GM21360 (cell line): ENCODE measurements around the gene RPE65.
"Not testable (repeated sequence)": the region's sequence is repeated elsewhere in the genome, so short reads cannot be mapped to it uniquely, and the experiment has no call there.

Experiments used
- ATAC-seq: cut with Tn5 transposase; IDR thresholded peaks from one replicate; pipeline ENCODE4 v1.9.1; 2021; ENCODE audit warnings: mild to moderate bottlenecking, moderate library complexity; ENCODE audit not compliant: unreplicated experiment

The RPE65 gene

DNA sequence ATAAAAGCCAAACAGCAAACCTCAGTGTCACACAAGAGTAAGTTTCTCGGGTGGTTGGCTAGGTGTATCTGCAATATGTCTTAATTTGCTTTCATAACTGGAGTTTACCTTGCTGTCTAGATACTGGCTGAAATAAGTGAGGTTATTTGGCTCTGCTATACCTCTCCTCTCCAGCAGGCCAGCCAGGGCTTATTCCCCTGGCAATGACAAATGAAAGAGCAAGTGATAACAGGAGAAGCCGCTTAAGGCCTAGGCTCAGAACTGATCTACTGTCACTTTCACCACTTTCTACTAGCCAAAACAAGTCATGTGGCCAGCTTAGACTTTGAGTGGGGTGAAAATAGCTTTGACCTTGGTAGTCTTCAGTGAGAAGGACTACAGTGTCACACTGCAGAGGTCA, 4.8 kb upstream of the RPE65 start:
- ATAC-seq = peak; percentile 63

DNA sequence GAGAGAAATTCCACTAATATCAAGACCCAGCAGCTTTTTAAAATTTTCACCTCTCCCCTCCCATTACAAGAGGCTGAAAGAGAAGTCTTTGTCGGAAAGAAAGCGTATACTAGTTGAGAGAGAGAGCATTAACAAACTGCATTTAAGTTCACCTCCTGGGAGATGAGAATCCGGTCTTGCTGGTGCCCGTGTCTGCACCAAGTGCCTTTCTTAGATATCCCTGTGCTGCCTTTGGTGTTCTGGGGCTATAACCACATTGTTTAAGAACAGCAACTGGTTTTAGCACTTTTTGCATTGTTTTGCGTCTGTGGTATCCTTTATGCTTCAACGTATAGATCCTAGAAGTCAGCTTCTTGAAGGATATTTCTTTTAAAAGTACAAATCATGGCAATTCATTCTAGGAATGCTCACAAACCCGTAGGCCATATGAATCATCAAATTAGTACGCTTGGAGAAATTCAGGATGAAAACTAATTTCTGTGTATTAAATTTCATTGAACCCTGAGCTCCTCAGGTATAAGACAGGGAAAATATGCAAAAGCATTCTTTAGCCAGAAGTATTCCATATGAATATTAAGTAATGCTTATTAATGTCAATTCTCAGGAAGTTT, 3.4 kb upstream of the RPE65 start:
- ATAC-seq = no peak

- ATAC-seq = no peak
Observed at GRCh38 chr1:68448365-68448764, 1.4 kb downstream of the RPE65 start.

- ATAC-seq = no peak
Observed at GRCh38 chr1:68445709-68446108, 4.0 kb downstream of the RPE65 start.

- ATAC-seq = peak; percentile 75
Observed at GRCh38 chr1:68442822-68443556, 6.8 kb downstream of the RPE65 start.

DNA sequence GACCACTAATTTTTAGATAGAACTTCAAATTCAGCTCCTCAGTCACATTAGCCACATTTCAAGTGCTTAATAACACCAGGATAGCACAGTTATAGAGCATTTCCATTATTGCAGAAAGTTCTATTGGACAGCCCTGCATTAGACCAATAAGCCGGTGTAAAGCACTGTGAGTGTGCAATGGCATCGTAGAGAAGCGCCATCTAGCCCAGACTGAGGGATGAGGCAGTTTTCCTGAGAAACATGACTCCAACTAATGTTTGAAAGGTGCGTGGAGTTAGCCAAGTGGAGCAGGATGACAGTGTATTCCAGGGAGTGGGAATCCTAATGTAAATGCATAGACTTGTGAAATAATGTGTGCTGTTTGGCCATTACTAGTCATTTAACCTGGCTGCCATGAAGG, 7.7 kb downstream of the RPE65 start:
- no peak for ATAC-seq

GRCh38 chr1:68438310-68438709, 11.4 kb downstream of the RPE65 start:
- ATAC-seq = peak; percentile 56

DNA sequence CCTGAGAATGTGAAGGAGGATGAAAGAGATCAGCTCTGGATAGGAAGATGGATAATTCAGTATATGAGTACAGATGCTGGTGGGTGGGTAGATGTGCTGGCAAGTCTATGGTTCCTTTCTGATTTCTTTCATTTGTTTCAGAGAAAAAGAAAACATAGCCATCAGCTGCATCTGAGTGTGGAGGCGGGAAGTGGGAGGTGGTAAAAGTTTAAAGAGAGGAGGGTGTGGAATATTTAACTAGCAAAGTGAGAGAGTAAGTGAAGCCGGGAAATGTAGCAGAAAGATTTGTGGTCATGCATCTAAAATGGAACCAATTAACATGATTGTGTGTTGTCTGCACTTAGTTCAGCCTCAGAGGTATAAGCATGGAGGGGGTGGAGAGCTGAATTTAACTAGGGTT, 16.4 kb downstream of the RPE65 start:
- ATAC-seq = no peak

DNA sequence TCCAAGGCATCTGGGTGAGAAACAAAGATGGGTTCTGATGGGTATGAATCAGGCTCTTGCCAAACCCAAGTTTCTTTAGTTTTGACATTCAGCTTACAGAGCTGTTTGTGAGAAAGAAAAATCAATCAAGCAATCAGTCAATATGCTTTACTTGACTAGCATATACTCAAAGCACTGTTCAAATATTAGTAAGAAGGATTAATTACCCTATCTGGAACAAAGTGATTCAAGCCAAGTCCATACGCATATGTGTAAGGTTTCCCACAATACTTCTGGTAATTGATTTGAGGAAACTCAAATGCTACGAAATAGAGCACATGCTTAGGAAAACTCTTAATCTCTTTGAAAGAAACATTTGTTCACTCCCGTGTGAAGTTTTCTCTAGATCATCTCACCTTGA, 18.7 kb downstream of the RPE65 start:
- ATAC-seq = no peak

DNA sequence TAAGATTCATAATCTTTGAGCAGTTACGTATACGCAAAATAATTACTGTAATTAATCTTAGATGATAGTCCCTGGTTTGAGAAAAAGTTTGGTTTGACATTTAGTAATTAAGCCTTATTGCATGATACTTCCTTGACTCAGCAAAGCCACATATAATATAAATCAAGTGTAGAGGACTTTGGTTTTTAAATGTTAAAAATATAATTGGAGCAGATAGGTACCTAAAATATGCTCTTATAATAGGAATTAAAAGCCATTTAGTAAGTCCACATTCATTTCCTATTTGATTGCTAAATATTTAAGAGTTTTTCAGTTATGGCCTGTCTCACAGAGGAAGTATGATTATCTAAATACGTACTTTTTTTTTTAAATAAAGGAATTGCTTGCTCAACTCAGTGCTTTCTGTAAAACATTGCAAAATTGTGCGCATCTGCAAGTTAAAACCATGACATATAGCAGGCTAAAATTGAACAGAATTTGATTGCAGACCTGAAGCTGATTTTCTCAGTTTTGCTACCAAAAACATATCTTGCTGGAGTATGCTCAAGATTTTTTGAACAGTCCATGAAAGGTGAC, 20.4 kb downstream of the RPE65 start:
- no peak for ATAC-seq

- ATAC-seq = no peak
Observed at GRCh38 chr1:68426594-68426993, 23.2 kb downstream of the RPE65 start.

DNA sequence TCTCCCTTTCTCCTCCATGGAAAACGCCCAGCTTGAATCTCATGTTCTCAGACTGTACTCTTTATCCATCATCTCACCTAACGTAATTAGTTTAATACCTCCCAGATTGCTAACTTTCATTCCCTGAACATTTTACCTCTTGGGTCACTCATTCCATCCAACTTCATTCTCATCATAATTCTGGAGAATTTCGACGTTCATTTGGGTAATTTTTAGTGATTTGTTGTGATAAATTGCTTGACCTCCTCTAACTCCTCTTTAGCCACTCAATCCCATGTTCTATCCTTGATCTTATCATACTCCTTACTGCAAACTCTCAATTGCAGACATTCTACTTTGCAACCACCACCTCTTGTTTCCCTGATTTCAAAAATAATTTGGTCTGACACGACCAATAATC, 28.4 kb downstream of the RPE65 start:
- no peak for ATAC-seq

- ATAC-seq = no peak
Observed at GRCh38 chr1:68409426-68409825, 40.3 kb downstream of the RPE65 start.

DNA sequence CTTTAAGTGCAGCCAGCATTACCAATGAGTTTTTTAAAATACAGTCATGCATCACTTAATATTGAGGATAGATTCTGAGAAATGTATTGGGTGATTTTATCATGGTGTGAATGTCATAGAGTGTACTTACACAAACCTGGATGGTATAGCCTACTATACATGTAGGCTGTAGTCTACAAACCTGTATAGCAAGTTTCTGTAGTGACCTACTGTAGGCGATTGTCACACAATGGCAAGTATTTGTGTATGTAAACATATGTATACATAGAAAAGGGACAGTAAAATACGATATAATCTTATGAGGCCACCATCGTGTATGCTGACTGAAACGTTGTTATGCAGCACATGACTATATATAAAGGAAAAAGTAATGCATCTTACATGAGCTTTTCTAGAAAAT, 48.2 kb downstream of the RPE65 start:
- no peak for ATAC-seq

- not testable (repeated sequence) for ATAC-seq
Observed at GRCh38 chr1:68395575-68395974, 54.2 kb downstream of the RPE65 start.

DNA sequence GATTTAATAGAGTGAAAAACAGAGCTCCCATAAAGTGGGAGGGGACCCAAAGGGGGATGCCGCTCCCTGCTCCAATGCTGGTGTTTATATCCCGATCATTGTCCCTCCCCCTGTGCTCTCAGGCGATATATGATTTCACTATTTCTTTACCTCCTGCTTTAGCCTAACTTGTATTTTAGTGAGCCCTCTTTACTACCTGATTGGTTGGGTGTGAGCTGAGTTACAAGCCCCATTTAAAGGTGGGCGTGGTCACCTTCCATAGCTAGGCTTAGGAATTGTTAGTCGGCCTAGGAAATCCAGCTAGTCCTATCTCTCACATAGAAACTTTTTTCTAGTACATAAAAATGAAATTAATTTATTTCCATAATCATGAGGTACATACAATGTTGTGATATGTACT, 57.3 kb downstream of the RPE65 start:
- ATAC-seq = not testable (repeated sequence)

DNA sequence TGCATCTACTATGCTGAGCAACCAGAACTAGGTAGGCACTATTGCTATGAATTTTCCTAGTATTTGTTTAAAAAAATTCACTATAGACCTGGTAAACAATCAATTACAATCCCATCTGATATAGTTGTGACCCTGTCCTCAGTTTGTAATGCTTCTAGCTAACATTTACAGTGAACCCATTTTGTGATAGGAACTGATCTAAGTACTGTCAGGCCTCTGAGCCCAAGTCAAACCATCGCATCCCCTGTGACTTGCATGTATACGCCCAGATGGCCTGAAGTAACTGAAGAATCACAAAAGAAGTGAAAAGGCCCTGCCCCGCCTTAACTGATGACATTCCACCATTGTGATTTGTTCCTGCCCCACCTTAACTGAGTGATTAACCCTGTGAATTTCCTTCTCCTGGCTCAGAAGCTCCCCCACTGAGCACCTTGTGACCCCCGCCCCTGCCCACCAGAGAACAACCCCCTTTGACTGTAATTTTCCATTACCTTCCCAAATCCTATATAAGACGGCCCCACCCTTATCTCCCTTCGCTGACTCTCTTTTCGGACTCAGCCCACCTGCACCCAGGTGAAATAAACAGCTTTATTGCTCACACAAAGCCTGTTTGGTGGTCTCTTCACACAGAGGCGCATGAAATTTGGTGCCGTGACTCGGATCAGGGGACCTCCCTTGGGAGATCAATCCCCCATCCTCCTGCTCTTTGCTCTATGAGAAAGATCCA, 63.8 kb downstream of the RPE65 start:
- not testable (repeated sequence) for ATAC-seq

DNA sequence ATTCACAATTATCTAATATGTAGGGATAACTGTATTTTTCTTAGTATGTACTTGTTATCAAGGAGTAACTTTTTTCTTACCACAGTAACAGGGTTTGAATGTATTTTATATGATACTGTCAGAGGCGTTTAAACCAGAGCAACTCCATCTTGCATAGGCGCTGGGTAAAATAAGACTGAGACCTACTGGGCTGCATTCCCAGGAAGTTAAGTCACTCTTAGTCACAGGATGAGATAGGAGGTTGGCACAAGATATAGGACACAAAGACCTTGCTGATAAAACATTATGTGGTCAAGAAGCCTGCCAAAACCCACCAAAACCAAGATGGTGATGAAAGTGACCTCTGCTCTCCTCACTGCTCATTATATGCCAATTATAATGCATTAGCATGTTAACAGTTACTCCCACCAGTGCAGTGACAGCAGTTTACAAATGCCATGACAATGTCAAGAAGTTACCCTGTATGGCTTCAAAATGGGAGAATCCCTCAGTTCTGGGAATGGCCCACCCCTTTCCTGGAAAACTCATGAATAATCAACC, 64.8 kb downstream of the RPE65 start:
- no peak for ATAC-seq

- no peak for ATAC-seq
Observed at GRCh38 chr1:68384321-68384813, 65.4 kb downstream of the RPE65 start.

- ATAC-seq = no peak
Observed at GRCh38 chr1:68383092-68383491, 66.7 kb downstream of the RPE65 start.

- no peak for ATAC-seq
Observed at GRCh38 chr1:68379085-68379478, 70.7 kb downstream of the RPE65 start.
